Muscle layer of duodenum (tissue), 2 donors: Measurements from ENCODE around the gene MEGF6.

Experiments
- H3K27ac ChIP-seq: one replicate; pipeline ENCODE4 v1.7.0; 2013; ENCODE audit warnings: mild to moderate bottlenecking, low read length
- H3K27me3 ChIP-seq: one replicate; pipeline ENCODE4 v1.7.0; 2013; ENCODE audit warnings: low read depth, mild to moderate bottlenecking, control low read depth, low read length
- H3K36me3 ChIP-seq, 2 donors: one replicate each; pipeline ENCODE4 v1.7.0; 2013; ENCODE audit warnings: low read length in 2 of 2, control low read depth in 1 of 2, mild to moderate bottlenecking in 1 of 2; ENCODE audit not compliant: insufficient read depth in 2 of 2, control insufficient read depth in 1 of 2
- H3K4me1 ChIP-seq, 2 donors: one replicate each; pipeline ENCODE4 v1.7.0; 2013; ENCODE audit warnings: low read length in 2 of 2, mild to moderate bottlenecking in 2 of 2, control low read depth in 1 of 2, moderate library complexity in 1 of 2; ENCODE audit not compliant: insufficient read depth in 2 of 2, control insufficient read depth in 1 of 2
- H3K4me3 ChIP-seq, 2 donors: one replicate each; pipeline ENCODE4 v1.7.0; 2013; ENCODE audit warnings: low read length in 2 of 2, low read depth in 1 of 2, mild to moderate bottlenecking in 1 of 2
- H3K9me3 ChIP-seq, 2 donors: one replicate each; pipeline ENCODE4 v1.7.0; 2013; ENCODE audit warnings: low read length in 2 of 2, control low read depth in 1 of 2, mild to moderate bottlenecking in 1 of 2; ENCODE audit not compliant: control insufficient read depth in 1 of 2
- donor health status: healthy.

The MEGF6 gene

DNA sequence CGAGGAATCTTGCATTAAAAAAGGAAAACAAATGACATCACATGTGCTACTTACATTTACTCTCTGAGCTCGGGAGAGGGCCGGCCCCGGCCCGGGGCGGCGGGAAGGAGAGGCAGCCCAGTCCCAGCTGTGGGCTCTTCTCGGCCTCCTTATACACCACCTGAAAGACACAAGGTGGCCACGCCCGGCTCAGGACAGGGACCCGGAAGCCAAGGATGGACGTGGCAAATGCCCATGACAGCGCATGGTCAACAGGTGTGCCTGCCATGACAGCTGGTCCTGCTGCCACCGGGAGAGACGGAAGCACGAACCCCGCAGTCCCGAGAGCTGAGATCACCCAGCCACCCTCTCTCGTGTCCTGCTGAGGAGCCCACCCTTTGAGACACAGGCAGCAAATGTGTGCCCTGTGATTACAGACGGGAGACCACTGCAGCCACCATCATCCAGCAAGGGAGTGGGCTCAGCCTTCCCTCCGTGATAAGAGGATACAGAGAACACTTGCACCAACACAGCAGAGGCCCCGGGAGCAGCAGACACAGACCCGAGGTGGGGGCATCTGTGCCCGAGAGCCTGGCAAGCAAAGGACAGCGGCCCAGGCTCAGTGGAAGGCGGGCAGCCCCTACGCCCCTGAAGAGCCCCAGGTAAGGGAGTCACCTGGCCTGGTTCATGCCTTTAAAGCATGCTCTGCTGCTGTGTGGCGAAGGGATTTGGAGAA lies 22.2 kb upstream of the MEGF6 start:
- Histone ChIP-seq H3K9me3 (no peaks in the 10 kb centered on the region), H3K36me3 (peaks cover 38 to 99% of the 10 kb centered on the region in 2 donors), H3K4me1 (no peaks in the 10 kb centered on the region), H3K27me3 (no peaks in the 10 kb centered on the region), H3K27ac (no peak overlapping the region), H3K4me3 (no peak overlapping the region)

DNA sequence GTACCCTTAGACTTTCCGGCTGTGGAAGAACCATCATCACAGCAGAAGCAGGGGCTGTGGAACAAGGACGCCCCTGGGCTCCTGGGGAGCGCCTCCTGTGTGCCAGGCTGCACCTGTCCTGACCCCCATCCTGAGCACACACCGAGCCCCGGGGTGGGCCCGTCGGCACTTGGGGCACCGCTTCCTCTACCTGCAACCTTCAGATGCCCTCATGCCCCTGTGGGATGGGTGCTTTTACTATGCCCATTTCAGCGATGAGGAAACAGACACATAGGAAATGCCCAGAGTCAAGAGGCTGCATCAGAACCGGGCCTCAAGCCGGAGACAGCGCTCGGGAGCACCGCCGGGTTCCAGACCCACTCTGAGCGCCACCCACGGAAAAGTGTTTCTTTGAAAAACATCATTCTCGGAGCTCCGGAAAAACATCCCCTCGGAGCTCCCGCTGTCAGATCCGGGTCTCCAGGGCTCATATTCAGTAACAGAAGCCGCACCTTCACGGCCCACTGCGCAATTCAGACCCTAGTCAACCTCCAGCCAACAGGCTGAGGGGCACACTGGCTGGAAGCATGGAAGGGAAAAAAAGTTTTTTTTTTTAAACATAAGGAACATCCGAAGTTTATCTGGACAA lies 21.5 kb upstream of the MEGF6 start:
- Histone ChIP-seq H3K4me3 (no peak overlapping the region), H3K9me3 (no peaks in the 10 kb centered on the region), H3K36me3 (peaks cover 38 to 99% of the 10 kb centered on the region in 2 donors), H3K4me1 (no peaks in the 10 kb centered on the region), H3K27me3 (no peaks in the 10 kb centered on the region), H3K27ac (no peak overlapping the region)

DNA sequence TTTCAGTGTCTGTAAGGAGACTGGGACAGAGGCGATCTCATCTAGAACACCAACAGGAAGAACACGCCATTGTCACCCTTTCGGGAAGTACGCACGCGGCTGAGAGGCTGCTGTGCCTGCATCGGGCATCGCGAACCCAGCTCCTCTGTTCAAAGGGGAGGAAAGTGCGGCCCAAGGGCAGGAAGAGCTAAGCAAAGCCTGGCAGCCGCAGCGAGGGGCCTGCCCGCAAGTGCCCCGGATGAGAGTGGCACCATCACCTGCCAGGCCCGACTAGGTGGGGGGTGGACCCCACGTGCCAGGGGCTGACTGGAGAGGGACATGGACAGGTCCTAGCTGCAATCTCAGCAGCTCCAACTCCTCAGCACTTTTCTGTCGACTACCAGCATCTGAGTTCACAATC lies 21.0 kb upstream of the MEGF6 start:
- no peak overlapping the region for H3K27ac ChIP-seq
- H3K36me3 ChIP-seq, result peaks cover 36 to 99% of the 10 kb centered on the region in 2 donors
- H3K27me3 ChIP-seq, result no peaks in the 10 kb centered on the region
- no peaks in the 10 kb centered on the region for H3K9me3 ChIP-seq
- no peak overlapping the region for H3K4me3 ChIP-seq
- H3K4me1 ChIP-seq, result no peaks in the 10 kb centered on the region

DNA sequence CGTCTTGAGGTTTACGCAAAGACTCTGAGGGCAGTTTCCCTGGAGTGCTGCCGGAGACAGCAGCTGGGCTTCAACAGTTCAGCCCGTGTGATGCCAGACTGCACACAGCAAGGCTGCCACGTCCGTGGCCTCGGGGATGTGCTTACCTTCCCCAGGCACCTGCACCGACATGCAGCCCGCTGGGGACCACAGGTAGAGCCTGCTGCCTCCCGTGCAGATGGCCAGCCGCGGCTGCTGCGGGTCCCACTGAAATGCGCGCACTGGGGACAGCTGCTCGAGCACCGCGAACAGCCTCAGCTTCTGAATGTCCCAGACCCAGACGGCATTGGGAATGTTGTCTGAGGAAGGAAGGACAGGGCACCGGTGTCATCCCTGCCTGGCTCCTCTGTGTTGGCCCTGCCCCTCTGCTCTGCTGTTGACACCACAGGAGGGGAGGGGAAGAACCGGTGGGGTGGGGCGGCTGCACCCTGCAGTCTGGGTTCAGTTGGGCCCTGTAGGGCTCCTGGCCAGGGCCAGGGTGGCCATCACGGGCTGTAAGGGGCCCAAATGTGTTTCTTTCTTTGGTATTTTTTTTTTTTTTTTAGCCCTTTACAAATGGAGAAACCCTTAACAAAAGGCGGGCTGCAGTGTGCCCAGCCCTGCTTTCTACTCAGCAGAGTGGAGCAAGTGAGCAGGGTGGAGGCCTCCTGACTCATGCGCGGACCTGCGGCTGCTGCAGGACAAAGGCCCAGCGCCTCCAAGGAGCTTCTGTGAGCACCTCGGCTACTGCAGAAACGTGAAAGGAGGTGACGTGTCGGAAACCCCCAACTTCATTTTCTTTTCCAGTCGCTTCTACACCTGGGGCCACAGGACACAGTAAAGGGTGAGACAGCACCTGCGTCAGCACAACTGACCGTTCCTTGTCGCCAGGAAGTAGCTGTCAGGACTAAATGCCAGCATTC lies 20.3 kb upstream of the MEGF6 start:
- no peaks in the 10 kb centered on the region for H3K9me3 ChIP-seq
- H3K36me3 ChIP-seq, result peaks cover 31 to 93% of the 10 kb centered on the region in 2 donors
- H3K27ac ChIP-seq, result no peak overlapping the region
- H3K4me3 ChIP-seq, result no peak overlapping the region
- no peaks in the 10 kb centered on the region for H3K27me3 ChIP-seq
- no peaks in the 10 kb centered on the region for H3K4me1 ChIP-seq

DNA sequence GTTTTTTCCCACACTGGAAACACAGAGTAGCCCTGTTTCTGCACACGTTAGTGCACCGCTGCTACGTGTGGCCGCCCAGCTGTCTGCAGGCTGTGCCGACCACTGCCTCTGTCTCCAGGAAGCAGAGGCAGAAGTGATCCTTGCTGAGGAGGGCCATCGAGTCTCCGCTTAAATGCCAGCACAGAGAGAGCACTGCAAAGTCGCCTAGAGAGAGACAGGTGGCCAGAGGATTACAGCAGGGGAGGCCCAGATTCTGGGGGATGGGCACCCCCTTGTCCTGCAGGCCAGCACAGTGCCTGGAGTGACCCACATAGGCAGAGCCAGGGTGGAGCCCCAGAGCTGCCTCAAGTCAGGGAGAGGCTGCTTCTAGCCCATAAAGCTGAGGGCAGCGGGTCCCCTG lies 19.6 kb upstream of the MEGF6 start:
- peaks cover 27 to 86% of the 10 kb centered on the region in 2 donors for H3K36me3 ChIP-seq
- H3K4me3 ChIP-seq, result no peak overlapping the region
- H3K9me3 ChIP-seq, result no peaks in the 10 kb centered on the region
- H3K4me1 ChIP-seq, result peaks cover 2 to 4% of the 10 kb centered on the region in 2 donors
- no peaks in the 10 kb centered on the region for H3K27me3 ChIP-seq
- H3K27ac ChIP-seq, result no peak overlapping the region

DNA sequence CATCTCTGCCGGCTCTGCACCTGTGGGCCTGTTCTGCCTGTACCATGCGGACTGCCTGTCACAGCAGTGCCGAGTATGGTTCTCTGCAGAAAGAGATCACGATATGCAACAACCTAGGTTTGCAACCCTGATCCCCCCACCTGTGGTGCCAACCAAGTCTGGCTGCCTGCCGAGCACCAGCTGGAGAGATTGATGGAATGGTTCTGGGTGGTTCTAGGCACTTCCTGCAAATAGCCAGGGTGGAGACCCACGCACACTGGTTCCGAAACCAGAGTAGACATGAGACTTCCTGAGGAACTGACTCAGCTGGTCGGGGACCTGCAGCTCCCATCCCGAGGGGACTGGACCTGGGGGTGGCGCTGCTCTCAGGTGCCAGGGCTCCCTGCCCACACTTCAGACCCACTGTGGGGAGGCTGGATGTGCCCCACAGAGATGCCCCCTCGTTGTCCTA lies 18.9 kb upstream of the MEGF6 start:
- Histone ChIP-seq H3K27me3 (no peaks in the 10 kb centered on the region), H3K36me3 (peaks cover 27 to 79% of the 10 kb centered on the region in 2 donors), H3K27ac (no peak overlapping the region), H3K4me1 (peaks cover 6 to 11% of the 10 kb centered on the region in 2 donors), H3K4me3 (no peak overlapping the region), H3K9me3 (no peaks in the 10 kb centered on the region)

DNA sequence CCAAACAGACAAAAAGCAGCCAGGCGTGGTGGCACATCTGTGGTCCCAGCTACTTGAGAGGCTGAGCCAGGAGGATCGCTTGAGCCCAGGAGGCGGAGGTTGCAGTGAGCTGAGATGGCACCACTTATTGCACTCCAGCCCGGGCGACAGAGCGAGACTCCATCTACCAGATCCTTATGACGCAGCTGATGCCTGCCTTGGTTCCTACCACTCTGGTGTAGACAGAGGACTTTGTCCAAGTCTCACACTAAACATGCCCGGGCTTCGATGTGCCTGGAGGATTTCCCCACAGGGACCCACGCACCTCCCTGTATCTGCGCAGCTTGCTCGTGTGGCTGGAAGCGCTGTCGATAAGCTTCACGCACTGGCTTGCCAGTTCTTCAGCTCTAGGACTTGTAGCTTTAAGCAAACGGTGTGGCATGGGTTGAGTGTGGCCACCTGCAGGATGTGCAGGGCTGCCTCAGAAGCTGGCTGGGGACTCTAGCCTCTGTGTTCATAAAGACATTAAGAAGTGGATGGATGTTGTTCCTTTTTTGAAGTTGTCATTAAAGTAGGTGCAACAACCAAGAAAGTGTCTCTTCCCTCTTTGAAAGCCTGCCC lies 18.4 kb upstream of the MEGF6 start:
- Histone ChIP-seq H3K9me3 (no peaks in the 10 kb centered on the region), H3K27me3 (no peaks in the 10 kb centered on the region), H3K4me1 (peaks cover 6 to 11% of the 10 kb centered on the region in 2 donors), H3K4me3 (no peak overlapping the region), H3K36me3 (peaks cover 24 to 74% of the 10 kb centered on the region in 2 donors), H3K27ac (no peak overlapping the region)

DNA sequence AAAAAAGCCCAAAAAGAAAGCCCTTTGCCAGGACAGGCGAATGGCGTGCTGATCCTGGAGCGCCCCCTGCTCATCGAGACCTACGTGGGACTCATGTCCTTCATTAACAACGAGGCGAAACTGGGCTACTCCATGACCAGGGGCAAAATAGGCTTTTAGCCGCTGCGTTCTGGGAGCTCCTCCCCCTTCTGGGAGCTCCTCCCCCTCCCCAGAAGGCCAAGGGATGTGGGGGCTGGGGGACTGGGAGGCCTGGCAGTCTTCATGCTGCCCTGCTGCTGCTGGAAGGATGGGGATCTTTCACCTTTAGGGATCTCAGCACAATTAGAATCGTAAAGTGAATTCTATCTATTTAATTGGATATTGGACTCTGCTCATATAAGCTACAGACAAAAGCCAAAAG lies 17.1 kb upstream of the MEGF6 start:
- H3K36me3 ChIP-seq, result peaks cover 14 to 62% of the 10 kb centered on the region in 2 donors
- H3K9me3 ChIP-seq, result no peaks in the 10 kb centered on the region
- H3K27me3 ChIP-seq, result no peaks in the 10 kb centered on the region
- no peak overlapping the region for H3K4me3 ChIP-seq
- H3K27ac ChIP-seq, result no peak overlapping the region
- H3K4me1 ChIP-seq, result peaks cover 11 to 17% of the 10 kb centered on the region in 2 donors

DNA sequence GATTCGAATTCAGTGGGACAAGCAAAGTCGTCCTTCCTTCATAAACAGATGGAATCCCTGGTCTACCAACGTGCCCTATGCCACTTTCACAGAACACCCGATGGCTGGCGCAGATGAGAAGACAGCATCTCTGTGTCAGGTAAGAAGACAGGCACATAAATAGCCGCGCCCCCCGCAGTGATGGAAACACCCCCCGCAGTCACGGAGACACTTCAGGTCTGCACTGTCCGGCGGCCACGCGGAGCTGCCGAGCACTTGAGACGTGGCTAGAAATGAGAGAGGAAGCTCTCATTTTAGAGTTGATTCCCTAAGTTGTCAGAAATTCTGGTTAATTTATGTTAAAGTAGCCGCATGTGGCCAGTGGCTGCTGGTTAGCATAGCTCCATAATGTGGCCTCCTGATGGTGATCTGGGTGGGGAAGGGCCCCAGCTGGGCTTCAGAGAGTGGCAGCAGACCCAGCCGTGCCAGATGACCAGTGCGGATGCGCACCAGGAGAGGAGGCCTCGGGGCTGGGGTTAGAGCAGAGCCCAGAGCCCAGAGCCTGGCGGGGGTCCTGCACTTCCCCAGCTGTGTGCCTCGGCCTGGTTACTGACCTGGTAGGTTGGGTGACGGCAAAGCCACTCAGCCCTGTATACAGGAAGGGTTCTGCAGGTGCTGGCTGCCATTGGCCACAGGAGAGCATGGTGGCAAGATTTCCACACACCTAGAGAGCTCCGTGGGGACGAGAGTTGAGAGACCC lies 16.4 kb upstream of the MEGF6 start:
- Histone ChIP-seq H3K4me1 (peaks cover 17 to 24% of the 10 kb centered on the region in 2 donors), H3K27ac (no peak overlapping the region), H3K36me3 (peaks cover 13 to 54% of the 10 kb centered on the region in 2 donors), H3K4me3 (no peak overlapping the region), H3K9me3 (no peaks in the 10 kb centered on the region), H3K27me3 (no peaks in the 10 kb centered on the region)

DNA sequence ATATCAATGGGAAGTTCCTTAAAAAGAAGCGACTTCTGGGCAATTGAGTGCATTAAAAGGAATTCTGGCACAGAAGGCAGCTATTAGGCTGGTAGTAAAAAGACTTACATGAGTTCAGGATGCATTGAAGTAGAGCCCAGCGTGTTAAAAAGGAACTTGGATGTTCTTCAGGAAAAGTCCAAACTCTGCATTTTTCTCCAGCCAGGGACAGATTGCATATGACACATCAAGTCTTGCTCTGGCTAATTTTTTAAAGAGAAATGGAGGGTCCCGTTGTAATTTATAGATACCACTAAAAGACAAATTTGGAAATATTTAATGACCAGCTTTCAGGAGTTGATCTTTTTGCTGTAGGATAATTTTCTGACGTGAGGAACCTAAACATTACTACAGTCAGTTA lies 14.7 kb upstream of the MEGF6 start:
- no peaks in the 10 kb centered on the region for H3K27me3 ChIP-seq
- H3K4me3 ChIP-seq, result peak overlapping the region; percentile 59 to 100
- no peaks in the 10 kb centered on the region for H3K9me3 ChIP-seq
- H3K4me1 ChIP-seq, result peaks cover 17 to 28% of the 10 kb centered on the region in 2 donors
- H3K36me3 ChIP-seq, result peaks cover 13 to 38% of the 10 kb centered on the region in 2 donors
- H3K27ac ChIP-seq, result peak overlapping the region; percentile 58
